ENCODE results near the gene PDLIM4.

The PDLIM4 gene

DNA sequence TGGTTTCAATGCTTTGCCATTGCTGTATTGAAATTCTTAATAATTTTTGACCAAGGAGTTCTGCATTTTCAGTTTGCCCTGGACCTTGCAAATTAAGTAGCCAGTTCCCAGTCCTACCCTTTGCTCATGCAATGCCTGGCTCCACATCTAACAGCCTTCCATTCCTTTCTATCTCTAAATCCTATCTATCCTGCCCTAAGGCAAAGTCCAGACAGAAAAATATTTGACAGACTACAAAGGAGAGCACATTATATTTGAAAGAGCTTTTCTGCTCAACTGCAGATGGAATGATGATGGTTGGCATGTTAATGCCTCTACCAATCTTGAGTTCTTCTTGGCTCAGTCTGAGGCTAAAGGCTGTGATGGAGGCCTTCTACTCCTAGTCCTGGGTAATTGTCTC is 52.2 kb downstream of the PDLIM4 start:
- DNase-seq: no peak

DNA sequence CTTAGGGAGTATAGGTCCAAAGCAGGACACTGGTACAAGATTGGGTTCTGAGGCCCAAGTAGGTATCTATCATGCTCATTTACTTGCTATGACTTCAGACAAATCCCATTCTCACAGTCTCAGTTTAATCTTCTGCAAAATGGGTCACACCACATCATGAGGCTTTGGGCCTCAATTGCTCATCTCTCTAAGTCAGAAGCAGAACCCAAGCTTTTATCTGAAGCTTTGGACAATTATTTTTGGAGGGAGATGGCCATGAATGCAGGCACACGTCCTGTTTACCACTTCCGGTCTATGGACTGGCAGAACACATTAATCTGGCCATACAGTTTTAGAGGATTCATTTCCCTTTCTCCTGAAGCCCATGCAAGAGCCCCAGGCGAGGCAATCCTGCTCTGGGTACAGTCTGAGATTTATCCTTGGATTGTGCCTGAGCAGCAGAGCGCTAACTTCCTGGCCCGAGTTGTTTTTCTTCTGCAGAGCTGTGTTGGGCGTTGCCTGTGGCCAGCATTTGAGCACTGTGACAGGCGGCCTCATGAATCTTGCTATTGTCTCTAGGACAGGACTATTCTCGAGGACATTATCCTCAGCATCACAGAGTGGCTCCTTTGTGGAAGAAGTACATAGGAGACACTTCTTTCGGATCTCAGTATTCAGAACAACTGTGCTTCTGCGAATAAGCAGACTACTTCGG is 52.8 kb downstream of the PDLIM4 start:
- peak; percentile 5 for DNase-seq

DNA sequence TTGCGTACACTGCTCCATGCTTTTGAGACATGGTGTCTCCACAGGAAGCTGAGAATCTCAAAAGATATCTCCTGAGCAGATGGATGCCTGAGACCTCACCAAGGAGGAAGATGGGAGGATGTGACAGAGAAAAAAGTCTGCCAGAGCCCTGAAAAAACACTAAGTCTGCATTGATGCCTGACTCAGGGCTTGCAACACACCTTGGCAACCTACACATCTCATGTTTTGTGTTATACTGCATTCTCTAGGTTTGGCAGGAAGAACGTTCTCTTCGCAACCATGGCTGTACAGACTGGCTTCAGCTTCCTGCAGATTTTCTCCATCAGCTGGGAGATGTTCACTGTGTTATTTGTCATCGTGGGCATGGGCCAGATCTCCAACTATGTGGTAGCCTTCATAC is 55.9 kb downstream of the PDLIM4 start:
- no peak for DNase-seq

DNA sequence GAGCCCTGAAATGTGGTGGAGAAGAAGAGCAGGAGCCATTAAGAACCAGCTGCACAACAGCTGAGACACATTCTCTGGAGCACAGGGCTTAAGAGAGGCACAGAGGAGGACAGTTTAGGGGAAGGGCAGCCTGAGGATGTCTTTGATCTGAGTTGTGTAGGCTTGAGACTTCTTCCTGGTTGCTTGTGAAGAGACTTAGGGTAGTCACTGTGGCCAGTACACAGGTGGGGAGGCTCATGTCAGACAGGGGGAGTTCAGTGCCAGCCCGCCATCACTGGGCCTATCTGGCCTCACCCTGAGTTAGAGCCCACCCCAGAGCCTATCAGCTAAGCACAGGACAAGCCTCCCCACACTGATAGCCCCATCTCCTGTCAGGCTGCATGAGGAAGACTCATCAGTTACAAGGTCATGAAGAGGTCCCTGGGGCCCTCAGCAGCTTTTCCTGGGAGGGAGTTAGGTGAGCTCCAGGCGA is 56.5 kb downstream of the PDLIM4 start:
- no peak for DNase-seq

DNA sequence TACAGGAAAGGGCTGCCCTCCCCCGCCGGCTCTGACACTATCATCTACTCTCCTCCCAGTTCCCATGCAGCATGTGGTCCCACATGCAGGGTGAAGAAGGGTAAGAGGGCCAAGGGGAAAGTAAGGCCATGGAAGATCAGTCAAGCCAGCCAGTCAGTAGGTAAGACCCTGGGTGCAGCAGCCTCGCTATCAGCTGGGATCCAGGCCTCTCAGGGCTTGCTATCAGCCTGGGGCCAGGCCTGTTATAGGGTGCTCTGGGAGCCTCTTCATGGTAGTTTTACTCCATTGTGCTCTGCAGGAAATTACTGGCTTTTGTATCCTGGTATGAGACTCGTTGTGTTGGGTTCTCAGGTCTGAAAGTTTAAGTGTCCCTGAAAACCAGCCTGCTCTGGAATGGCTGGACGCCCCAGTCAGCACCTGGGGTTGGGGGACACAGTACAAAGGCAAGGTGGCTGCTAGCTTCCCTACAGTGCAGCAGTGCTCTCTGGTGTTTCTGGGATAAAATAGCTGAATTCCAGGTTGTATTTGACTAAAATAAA is 58.1 kb downstream of the PDLIM4 start:
- DNase-seq: no peak

DNA sequence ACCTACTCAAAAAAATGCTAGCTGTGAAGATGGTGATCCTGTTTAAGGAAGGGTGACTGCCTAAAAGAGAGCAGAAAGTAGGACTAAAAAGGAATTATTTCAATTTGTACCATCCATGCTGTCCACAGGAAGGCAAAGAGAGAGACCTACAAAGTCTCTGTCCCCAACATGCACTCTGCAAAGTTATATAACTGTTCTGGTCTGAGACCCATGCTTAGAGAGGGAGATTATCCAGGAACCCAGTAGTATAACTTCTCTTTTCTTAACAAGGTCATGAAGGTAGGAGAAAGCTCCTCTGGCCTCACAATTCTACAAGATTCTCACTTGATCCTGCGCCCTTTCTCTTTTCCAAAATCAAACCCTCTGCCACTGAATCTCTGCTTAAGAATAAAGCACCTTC is 62.5 kb downstream of the PDLIM4 start:
- DNase-seq: no peak

DNA sequence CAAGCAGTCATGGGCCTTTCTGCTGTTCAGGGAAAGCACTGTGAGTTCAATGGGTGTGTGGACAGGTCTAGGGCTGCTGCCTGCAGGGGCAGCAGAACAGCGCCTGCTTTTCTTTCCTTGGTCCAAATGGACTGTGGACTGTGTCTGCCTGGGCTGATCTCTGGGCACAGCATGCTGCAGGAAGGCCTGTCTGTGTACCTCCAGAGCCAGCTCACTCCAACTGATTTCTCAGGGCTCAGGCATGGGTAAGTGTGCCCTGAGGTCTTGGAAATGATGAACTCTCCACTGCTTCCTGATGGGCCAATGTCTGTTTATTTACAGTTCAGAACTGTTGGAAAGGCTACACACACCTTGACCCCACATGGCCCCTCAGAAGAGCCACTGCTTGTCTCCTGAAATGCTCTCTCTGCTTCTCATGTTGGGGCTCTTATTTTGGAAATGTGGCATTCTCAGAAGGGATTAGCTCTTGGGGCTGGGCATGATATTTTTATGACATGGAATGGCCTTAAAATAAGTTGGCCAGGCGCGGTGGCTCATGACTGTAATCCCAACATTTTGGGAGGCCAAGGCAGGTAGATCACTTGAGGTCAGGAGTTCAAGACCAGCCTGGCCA is 63.7 kb downstream of the PDLIM4 start:
- no peak for DNase-seq

DNA sequence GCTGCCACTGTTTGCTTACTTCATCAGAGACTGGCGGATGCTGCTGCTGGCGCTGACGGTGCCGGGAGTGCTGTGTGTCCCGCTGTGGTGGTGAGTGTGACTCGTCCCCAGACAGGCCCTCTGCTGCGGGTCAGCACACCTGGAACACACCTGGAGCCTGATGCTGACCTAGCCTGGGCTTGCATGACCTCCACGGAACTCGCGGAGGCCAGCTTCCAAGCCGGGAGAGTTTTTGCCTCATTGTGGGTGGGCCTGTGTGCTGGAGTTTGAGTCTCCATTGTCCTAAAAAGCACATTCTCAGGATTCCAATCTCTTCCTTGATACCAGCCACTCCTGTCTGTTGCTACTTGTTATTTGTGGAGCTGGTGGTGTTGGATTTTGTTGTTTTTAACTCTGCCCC is 64.8 kb downstream of the PDLIM4 start:
- peak; percentile 11 for DNase-seq
